HepG2 (cell line): ENCODE data around the gene CRTAC1.

ENCODE experiments used
- EP300 ChIP-seq, 3 experiments: sonication (generic) in 1 of 3; formaldehyde crosslinking in 1 of 3; IDR thresholded peaks; 2 replicates each; pipeline versions ENCODE4 v1.5.1 to v1.6.1; 2011 to 2020; ENCODE audit warnings: low read depth in 2 of 3, low read length in 2 of 3, borderline replicate concordance in 1 of 3, improper control_type of control experiment in 1 of 3, mild to moderate bottlenecking in 1 of 3, missing genetic modification reagents in 1 of 3, moderate library complexity in 1 of 3
- JUN ChIP-seq: sonication (generic); formaldehyde crosslinking; IDR thresholded peaks from 2 replicates; pipeline ENCODE4 v1.4.0; 2020; ENCODE audit warnings: mild to moderate bottlenecking, missing genetic modification reagents
- NFKBIZ ChIP-seq: IDR thresholded peaks from 2 replicates; pipeline ENCODE4 v1.6.1; 2018; ENCODE audit warnings: missing genetic modification reagents, missing compliant biosample characterization
- POLR2A ChIP-seq, 2 experiments: IDR thresholded peaks; 2 replicates each; pipeline ENCODE4 v1.6.1; 2011; ENCODE audit warnings: low read depth in 2 of 2, low read length in 2 of 2, mild to moderate bottlenecking in 1 of 2, moderate library complexity in 1 of 2; ENCODE audit not compliant: insufficient read depth in 1 of 2
- SMAD1 ChIP-seq: sonication (generic); formaldehyde crosslinking; IDR thresholded peaks from 2 replicates; pipeline ENCODE4 v1.4.0; 2020; ENCODE audit warnings: missing genetic modification reagents, low read depth, mild to moderate bottlenecking, borderline replicate concordance
- U2AF2 ChIP-seq: fragments of 200-400 bp; formaldehyde crosslinking; IDR thresholded peaks from 2 replicates; pipeline ENCODE4 v1.6.1; 2017; ENCODE audit warnings: low read depth, mild to moderate bottlenecking, low read length
- TF ChIP-seq, protein P1 (sequence below): sonication (generic); formaldehyde crosslinking; IDR thresholded peaks from 2 replicates; pipeline ENCODE4 v1.8.0; 2022; ENCODE audit warnings: missing genetic modification reagents, mild to moderate bottlenecking, borderline replicate concordance
- TF ChIP-seq, protein P2 (sequence below): sonication (generic); formaldehyde crosslinking; IDR thresholded peaks from 2 replicates; pipeline ENCODE4 v1.9.0; 2021; ENCODE audit warnings: missing genetic modification reagents, mild to moderate bottlenecking, borderline replicate concordance
- TF ChIP-seq, protein P3 (sequence below): sonication (generic); formaldehyde crosslinking; IDR thresholded peaks from 2 replicates; pipeline ENCODE4 v1.5.0; 2020; ENCODE audit warnings: mild to moderate bottlenecking, missing genetic modification reagents, moderate library complexity

DNA sequence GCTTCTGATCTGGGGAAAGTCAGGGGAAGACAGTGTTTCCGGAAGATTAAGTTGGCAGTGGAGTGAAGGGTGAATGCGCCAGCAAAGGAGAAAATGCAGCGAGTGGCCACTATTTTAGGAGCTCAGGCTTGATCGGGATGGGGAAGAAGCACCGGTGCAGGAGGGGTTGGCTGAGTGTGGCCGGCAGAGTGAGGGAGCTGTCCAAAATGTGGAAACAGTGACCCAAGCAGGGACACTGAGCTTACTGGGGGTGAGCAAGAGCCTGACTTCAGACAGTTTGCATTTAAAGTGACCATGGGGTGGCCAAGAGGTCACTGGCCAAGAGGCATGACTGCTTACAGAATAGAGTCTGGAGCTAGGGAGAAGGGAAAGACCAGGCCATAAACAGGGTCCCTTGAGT lies 101.5 kb downstream of the CRTAC1 start:
- TF ChIP-seq SMAD1 (CRISPR knock-in tag) = no peak
- TF ChIP-seq POLR2A (IDR thresholded peaks at IDR 0.05; ENCODE audit: insufficient read depth in 1 of 2, low read depth in 2 of 2, low read length in 2 of 2) = no peak
- TF ChIP-seq, protein P1, sequence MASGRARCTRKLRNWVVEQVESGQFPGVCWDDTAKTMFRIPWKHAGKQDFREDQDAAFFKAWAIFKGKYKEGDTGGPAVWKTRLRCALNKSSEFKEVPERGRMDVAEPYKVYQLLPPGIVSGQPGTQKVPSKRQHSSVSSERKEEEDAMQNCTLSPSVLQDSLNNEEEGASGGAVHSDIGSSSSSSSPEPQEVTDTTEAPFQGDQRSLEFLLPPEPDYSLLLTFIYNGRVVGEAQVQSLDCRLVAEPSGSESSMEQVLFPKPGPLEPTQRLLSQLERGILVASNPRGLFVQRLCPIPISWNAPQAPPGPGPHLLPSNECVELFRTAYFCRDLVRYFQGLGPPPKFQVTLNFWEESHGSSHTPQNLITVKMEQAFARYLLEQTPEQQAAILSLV (CRISPR knock-in tag) = no peak
- TF ChIP-seq JUN (CRISPR knock-in tag) = no peak
- TF ChIP-seq U2AF2 = no peak
- TF ChIP-seq EP300 (IDR thresholded peaks at IDR 0.05; ENCODE audit: low read depth in 2 of 2, low read length in 2 of 2) = no peak
- TF ChIP-seq EP300 (CRISPR knock-in tag; IDR thresholded peaks at IDR 0.05; ENCODE audit: borderline replicate concordance) = no peak
- no peak for TF ChIP-seq NFKBIZ
- TF ChIP-seq, protein P2, sequence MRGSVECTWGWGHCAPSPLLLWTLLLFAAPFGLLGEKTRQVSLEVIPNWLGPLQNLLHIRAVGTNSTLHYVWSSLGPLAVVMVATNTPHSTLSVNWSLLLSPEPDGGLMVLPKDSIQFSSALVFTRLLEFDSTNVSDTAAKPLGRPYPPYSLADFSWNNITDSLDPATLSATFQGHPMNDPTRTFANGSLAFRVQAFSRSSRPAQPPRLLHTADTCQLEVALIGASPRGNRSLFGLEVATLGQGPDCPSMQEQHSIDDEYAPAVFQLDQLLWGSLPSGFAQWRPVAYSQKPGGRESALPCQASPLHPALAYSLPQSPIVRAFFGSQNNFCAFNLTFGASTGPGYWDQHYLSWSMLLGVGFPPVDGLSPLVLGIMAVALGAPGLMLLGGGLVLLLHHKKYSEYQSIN = no peak
- TF ChIP-seq, protein P3, sequence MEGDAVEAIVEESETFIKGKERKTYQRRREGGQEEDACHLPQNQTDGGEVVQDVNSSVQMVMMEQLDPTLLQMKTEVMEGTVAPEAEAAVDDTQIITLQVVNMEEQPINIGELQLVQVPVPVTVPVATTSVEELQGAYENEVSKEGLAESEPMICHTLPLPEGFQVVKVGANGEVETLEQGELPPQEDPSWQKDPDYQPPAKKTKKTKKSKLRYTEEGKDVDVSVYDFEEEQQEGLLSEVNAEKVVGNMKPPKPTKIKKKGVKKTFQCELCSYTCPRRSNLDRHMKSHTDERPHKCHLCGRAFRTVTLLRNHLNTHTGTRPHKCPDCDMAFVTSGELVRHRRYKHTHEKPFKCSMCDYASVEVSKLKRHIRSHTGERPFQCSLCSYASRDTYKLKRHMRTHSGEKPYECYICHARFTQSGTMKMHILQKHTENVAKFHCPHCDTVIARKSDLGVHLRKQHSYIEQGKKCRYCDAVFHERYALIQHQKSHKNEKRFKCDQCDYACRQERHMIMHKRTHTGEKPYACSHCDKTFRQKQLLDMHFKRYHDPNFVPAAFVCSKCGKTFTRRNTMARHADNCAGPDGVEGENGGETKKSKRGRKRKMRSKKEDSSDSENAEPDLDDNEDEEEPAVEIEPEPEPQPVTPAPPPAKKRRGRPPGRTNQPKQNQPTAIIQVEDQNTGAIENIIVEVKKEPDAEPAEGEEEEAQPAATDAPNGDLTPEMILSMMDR (CRISPR knock-in tag) = no peak
